Skeletal muscle satellite cell (primary cell): Measurements from ENCODE around the gene CLPTM1L.
"Not testable (repeated sequence)": the region's sequence is repeated elsewhere in the genome, so short reads cannot be mapped to it uniquely, and the experiment has no call there.

ENCODE experiments used
- H3K27me3 ChIP-seq: 2 replicates; pipeline ENCODE4 v1.7.0; 2013; ENCODE audit warnings: low read length; ENCODE audit not compliant: control insufficient read depth, insufficient read depth
- H3K36me3 ChIP-seq: 2 replicates; pipeline ENCODE4 v1.7.0; 2013; ENCODE audit warnings: mild to moderate bottlenecking, control low read depth, low read length; ENCODE audit not compliant: insufficient read depth
- H3K4me1 ChIP-seq: 2 replicates; pipeline ENCODE4 v1.7.0; 2013; ENCODE audit warnings: low read length; ENCODE audit not compliant: control insufficient read depth, insufficient read depth
- H3K4me2 ChIP-seq: 2 replicates; pipeline ENCODE4 v1.7.0; 2013; ENCODE audit warnings: mild to moderate bottlenecking, low read length
- H3K4me3 ChIP-seq: 2 replicates; pipeline ENCODE4 v1.7.0; 2013; ENCODE audit warnings: low read length
- H3K9ac ChIP-seq: 2 replicates; pipeline ENCODE4 v1.7.0; 2013; ENCODE audit warnings: mild to moderate bottlenecking, low read depth, low read length, moderate library complexity
- H3K9me3 ChIP-seq: replicated peaks from 2 replicates; pipeline ENCODE4 v1.7.0; 2013; ENCODE audit warnings: mild to moderate bottlenecking, control low read depth, low read length

Gene CLPTM1L

DNA sequence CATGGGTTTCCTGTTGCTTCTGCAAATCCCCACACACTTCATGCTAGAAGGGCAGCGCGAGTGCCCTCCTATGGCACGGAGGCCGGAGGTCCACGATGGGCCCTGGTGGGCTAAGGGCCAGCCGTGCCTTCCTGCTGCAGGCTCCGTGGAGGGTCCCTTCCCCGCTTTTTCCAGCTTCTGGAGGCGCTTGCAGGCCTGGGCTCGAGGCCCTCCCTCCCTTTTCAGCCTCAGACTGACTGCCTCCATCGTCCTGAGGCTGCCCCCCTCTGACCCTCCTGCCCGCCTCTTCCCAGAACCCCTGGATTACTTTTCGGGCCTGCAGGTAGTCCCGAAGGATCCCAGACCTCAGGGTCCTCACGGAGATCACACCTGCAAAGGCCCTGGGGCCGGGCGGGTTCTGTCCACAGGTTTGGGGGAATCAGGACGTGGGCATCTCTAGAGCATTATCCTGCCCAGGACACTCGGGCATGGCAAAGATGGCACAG, 46.8 kb downstream of the CLPTM1L start:
- peaks cover 33% of the 10 kb centered on the region for H3K27me3 ChIP-seq

DNA sequence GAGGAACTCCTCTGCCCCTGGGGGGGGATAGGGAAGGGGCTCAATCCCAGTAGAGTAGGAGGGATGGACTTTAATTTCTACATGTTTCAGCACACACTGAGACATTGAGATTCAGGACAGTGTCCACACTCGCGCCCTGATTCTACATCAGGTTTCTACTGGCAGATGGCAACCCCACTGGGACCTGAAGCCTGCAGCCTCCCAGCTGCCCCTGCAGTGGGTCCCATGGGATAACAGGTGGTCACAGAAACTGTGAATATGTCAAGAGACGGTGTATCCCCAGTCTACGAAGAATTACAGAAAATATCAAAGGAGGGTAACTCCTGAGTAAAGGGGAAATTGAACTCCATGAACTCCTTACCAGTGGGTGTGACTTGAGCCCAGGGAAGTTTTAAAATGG, 47.7 kb downstream of the CLPTM1L start:
- H3K4me2 ChIP-seq, result no peak overlapping the region
- no peaks in the 10 kb centered on the region for H3K4me1 ChIP-seq
- no peaks in the 10 kb centered on the region for H3K9me3 ChIP-seq
- H3K27me3 ChIP-seq, result peaks cover 26% of the 10 kb centered on the region
- H3K36me3 ChIP-seq, result no peaks in the 10 kb centered on the region
- H3K4me3 ChIP-seq, result no peak overlapping the region
- no peak overlapping the region for H3K9ac ChIP-seq

More for the DNA sequence above, 46.8 kb downstream of the CLPTM1L start:
- no peak overlapping the region for H3K4me3 ChIP-seq
- H3K4me1 ChIP-seq, result no peaks in the 10 kb centered on the region
- no peak overlapping the region for H3K4me2 ChIP-seq
- H3K36me3 ChIP-seq, result no peaks in the 10 kb centered on the region
- no peaks in the 10 kb centered on the region for H3K9me3 ChIP-seq
- H3K9ac ChIP-seq, result no peak overlapping the region

DNA sequence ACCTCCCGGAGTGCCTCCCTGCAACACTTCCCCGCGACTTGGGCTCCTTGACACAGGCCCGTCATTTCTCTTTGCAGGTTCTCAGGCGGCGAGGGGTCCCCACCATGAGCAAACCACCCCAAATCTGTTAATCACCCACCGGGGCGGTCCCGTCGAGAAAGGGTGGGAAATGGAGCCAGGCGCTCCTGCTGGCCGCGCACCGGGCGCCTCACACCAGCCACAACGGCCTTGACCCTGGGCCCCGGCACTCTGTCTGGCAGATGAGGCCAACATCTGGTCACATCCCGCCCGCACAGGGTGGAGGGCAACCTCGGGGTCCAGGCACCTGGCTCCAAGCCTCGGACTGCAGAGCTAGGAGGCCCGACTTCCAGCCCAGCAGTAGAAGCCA, 49.3 kb downstream of the CLPTM1L start:
- no peak overlapping the region for H3K4me2 ChIP-seq
- H3K27me3 ChIP-seq, result peaks cover 26% of the 10 kb centered on the region
- no peaks in the 10 kb centered on the region for H3K36me3 ChIP-seq
- H3K4me3 ChIP-seq, result no peak overlapping the region
- H3K9me3 ChIP-seq, result no peaks in the 10 kb centered on the region
- H3K9ac ChIP-seq, result no peak overlapping the region
- H3K4me1 ChIP-seq, result no peaks in the 10 kb centered on the region

DNA sequence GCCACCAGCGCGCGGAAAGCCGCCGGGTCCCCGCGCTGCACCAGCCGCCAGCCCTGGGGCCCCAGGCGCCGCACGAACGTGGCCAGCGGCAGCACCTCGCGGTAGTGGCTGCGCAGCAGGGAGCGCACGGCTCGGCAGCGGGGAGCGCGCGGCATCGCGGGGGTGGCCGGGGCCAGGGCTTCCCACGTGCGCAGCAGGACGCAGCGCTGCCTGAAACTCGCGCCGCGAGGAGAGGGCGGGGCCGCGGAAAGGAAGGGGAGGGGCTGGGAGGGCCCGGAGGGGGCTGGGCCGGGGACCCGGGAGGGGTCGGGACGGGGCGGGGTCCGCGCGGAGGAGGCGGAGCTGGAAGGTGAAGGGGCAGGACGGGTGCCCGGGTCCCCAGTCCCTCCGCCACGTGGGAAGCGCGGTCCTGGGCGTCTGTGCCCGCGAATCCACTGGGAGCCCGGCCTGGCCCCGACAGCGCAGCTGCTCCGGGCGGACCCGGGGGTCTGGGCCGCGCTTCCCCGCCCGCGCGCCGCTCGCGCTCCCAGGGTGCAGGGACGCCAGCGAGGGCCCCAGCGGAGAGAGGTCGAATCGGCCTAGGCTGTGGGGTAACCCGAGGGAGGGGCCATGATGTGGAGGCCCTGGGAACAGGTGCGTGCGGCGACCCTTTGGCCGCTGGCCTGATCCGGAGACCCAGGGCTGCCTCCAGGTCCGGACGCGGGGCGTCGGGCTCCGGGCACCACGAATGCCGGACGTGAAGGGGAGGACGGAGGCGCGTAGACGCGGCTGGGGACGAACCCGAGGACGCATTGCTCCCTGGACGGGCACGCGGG, 49.9 kb downstream of the CLPTM1L start, which contains the start of gene TERT:
TERT (minus strand) TSS at position 234 of the 815 bp plus-strand sequence; CDS start at position 155, 79 bp downstream.
- Histone ChIP-seq H3K4me1 (no peaks in the 10 kb centered on the region), H3K36me3 (no peaks in the 10 kb centered on the region), H3K9me3 (no peaks in the 10 kb centered on the region), H3K9ac (no peak within 1 kb of the TSS), H3K27me3 (peaks cover 26% of the 10 kb centered on the region), H3K4me3 (no peak within 1 kb of the TSS), H3K4me2 (no peak within 1 kb of the TSS)

DNA sequence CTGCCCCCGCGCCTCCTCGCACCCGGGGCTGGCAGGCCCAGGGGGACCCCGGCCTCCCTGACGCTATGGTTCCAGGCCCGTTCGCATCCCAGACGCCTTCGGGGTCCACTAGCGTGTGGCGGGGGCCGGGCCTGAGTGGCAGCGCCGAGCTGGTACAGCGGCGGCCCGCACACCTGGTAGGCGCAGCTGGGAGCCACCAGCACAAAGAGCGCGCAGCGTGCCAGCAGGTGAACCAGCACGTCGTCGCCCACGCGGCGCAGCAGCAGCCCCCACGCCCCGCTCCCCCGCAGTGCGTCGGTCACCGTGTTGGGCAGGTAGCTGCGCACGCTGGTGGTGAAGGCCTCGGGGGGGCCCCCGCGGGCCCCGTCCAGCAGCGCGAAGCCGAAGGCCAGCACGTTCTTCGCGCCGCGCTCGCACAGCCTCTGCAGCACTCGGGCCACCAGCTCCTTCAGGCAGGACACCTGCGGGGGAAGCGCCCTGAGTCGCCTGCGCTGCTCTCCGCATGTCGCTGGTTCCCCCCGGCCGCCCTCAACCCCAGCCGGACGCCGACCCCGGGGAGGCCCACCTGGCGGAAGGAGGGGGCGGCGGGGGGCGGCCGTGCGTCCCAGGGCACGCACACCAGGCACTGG, 50.6 kb downstream of the CLPTM1L start:
- Histone ChIP-seq H3K4me1 (no peaks in the 10 kb centered on the region), H3K27me3 (peaks cover 21% of the 10 kb centered on the region), H3K9ac (no peak overlapping the region), H3K4me3 (no peak overlapping the region), H3K9me3 (no peaks in the 10 kb centered on the region), H3K36me3 (no peaks in the 10 kb centered on the region), H3K4me2 (no peak overlapping the region)

DNA sequence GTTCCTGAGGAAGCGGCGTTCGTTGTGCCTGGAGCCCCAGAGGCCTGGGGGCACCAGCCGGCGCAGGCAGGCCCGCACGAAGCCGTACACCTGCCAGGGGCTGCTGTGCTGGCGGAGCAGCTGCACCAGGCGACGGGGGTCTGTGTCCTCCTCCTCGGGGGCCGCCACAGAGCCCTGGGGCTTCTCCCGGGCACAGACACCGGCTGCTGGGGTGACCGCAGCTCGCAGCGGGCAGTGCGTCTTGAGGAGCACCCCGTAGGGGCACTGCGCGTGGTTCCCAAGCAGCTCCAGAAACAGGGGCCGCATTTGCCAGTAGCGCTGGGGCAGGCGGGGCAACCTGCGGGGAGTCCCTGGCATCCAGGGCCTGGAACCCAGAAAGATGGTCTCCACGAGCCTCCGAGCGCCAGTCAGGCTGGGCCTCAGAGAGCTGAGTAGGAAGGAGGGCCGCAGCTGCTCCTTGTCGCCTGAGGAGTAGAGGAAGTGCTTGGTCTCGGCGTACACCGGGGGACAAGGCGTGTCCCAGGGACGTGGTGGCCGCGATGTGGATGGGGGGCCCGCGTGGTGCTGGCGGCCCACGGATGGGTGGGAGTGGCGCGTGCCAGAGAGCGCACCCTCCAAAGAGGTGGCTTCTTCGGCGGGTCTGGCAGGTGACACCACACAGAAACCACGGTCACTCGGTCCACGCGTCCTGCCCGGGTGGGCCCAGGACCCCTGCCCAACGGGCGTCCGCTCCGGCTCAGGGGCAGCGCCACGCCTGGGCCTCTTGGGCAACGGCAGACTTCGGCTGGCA, 51.3 kb downstream of the CLPTM1L start:
- H3K27me3 ChIP-seq, result peaks cover 21% of the 10 kb centered on the region

DNA sequence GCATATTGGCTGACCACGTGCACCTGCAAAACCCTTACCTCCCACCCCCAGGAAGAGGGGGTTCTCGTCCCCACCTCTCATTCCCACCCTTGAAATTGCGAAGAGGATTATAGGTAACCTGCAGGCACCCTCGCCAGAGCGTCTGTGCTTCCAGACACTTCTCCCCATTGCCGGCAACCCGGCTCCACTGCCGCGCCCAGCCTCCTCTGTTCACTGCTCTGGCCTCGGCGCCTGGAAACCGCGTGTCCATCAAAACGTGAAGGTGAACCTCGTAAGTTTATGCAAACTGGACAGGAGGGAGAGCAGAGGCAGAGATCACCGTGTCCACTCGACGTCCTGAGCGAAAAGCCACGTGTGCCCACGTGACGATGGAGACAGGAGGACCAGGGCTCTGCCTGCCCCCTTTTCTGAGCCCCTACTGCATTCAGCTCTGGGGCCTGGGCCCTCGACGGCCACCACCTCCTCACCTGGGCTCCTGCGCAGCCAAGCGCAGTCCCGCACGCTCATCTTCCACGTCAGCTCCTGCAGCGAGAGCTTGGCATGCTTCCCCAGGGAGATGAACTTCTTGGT, 52.0 kb downstream of the CLPTM1L start:
- no peaks in the 10 kb centered on the region for H3K4me1 ChIP-seq
- H3K4me3 ChIP-seq, result no peak overlapping the region
- H3K36me3 ChIP-seq, result no peaks in the 10 kb centered on the region
- no peaks in the 10 kb centered on the region for H3K9me3 ChIP-seq
- H3K9ac ChIP-seq, result no peak overlapping the region
- H3K4me2 ChIP-seq, result no peak overlapping the region
- peaks cover 21% of the 10 kb centered on the region for H3K27me3 ChIP-seq

More for the DNA sequence above, 51.3 kb downstream of the CLPTM1L start:
- H3K9ac ChIP-seq, result no peak overlapping the region
- no peak overlapping the region for H3K4me3 ChIP-seq
- no peaks in the 10 kb centered on the region for H3K36me3 ChIP-seq
- H3K9me3 ChIP-seq, result no peaks in the 10 kb centered on the region
- H3K4me1 ChIP-seq, result no peaks in the 10 kb centered on the region
- H3K4me2 ChIP-seq, result no peak overlapping the region

DNA sequence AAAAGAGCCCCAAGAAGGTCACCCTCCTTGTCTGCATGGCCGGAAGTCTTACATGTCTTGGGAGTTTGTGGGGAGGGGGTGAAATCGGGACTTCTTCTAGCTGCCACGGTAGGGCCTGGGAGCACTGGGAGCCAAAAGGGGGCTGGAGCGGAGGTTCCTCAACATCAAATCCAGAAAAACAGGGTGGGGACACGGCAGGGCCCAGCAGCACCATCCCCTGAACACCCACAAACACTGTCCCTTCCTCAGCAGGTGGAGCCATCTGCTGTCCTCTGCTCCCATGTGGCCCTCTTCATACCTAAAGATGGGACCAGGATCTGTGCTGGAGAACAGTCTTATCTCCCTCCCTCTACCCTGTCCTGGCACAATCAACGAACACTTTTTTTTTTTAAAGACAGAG, 52.8 kb downstream of the CLPTM1L start:
- Histone ChIP-seq H3K4me1 (no peaks in the 10 kb centered on the region), H3K27me3 (peaks cover 18% of the 10 kb centered on the region), H3K9ac (no peak overlapping the region), H3K36me3 (no peaks in the 10 kb centered on the region), H3K9me3 (no peaks in the 10 kb centered on the region), H3K4me3 (no peak overlapping the region), H3K4me2 (no peak overlapping the region)

DNA sequence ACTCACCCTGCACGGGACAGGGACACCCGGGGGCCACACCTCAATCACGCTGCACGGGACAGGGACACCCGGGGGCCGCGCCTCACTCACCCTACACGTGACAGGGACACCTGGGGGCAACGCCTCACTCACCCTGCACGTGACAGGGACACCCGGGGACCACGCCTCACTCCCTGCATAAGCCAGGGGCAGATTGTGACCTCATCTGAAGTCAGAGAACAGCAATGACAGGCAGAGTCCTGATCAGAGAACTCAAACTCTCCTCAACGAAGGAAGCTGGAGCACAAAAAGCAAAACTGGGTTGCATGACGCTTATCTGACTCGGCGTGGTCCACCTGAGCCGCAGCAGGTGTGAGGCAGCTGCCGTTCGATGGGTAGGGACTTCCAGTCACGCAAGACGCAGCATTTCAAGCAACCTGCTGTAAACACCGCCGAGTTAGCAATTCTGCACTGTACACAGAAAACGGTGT, 53.3 kb downstream of the CLPTM1L start:
- Histone ChIP-seq H3K9ac (no peak overlapping the region), H3K27me3 (peaks cover 15% of the 10 kb centered on the region), H3K4me2 (no peak overlapping the region), H3K4me3 (no peak overlapping the region), H3K4me1 (no peaks in the 10 kb centered on the region), H3K36me3 (no peaks in the 10 kb centered on the region), H3K9me3 (no peaks in the 10 kb centered on the region)

DNA sequence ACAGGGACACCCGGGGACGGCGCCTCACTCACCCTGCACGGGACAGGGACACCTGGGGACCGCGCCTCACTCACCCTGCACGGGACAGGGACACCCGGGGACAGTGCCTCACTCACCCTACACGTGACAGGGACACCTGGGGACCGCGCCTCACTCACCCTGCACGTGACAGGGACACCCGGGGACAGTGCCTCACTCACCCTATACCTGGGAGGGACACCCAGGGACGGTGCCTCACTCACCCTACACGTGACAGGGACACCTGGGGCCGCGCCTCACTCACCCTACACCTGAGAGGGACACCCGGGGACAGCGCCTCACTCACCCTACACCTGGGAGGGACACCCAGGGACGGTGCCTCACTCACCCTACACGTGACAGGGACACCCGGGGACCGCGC, 53.9 kb downstream of the CLPTM1L start:
- H3K9ac ChIP-seq, H3K4me3 ChIP-seq, H3K27me3 ChIP-seq, H3K9me3 ChIP-seq, H3K4me1 ChIP-seq, H3K4me2 ChIP-seq, H3K36me3 ChIP-seq: not testable (repeated sequence)

DNA sequence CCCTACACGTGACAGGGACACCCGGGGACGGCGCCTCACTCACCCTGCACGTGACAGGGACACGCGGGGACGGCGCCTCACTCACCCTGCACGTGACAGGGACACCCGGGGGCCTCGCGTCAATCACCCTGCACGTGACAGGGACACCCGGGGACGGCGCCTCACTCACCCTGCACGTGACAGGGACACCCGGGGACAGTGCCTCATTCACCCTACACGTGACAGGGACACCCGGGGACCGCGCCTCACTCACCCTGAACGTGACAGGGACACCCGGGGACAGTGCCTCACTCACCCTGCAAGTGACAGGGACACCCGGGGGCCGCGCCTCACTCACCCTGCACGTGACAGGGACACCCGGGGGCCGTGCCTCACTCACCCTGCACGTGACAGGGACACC, 55.3 kb downstream of the CLPTM1L start:
- H3K4me3 ChIP-seq, H3K4me1 ChIP-seq, H3K27me3 ChIP-seq, H3K9me3 ChIP-seq, H3K4me2 ChIP-seq, H3K36me3 ChIP-seq, H3K9ac ChIP-seq: not testable (repeated sequence)
